Embryonic facial prominence (tissue), 1 donor: Measurements from ENCODE around the gene FBXO5.
A peak's percentile ranks its signal among the peaks of the same experiment; 100 is the strongest.
"Not testable (repeated sequence)": the region's sequence is repeated elsewhere in the genome, so short reads cannot be mapped to it uniquely, and the experiment has no call there.

Experiments used
- DNase-seq: peaks from one replicate; pipeline ENCODE4 v3.0.0-alpha.2; 2016; ENCODE audit errors: extremely low spot score

FBXO5 gene

DNA sequence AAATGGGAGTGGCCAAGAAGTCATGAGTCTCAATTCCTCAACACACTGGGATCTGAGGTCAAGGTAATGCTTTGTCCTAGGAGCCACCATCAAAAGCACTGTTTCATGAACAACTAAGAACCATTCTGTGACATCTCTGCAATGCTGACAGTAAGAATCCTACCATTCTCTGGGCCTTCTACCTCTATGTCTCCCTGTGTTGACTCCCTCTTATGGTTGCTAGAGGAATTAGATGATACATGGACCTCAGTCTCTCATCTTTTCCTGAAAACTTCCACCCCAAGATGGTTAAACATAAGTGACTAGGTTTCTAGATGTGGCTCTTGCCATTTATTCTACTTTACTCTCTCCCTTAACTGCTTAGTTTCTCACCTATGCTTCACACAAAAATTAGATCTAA, 10.6 kb upstream of the FBXO5 start:
- DNase-seq = no peak

DNA sequence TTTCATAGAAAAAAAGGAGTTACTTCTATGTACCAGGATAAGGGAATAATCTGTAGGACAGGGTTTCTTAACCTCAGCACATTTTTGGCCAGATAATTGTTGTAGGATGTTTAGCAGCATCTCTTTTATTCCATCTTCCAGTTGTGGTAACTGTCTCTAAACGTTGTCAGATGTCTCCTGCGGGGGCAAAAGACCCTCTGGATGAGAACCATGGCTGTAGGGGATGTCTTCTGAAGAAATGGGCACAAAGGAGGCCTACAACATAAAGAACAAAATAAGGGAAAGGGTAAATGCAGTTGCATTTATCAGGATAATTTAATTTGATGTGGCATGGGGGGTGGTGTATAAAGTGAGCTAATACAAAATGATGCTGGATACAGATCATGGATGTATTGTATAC, 4.1 kb upstream of the FBXO5 start:
- DNase-seq = no peak

DNA sequence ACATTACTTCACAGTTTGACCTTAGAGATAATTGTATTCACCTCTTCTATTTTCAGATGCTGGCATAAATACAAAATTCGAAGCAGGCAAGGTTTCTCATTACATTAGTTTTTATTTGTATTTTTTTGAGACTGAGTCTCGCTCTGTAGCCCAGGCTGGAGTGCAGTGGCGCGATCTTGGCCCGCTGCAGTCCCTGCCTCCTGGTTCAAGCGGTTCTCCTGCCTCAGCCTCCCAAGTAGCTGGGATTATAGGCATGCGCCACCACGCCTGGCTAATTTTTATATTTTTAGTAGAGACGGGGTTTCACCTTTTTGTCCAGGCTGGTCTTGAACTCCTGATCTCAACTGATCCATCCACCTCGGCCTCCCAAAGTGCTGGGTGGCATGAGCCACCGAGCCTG, 2.5 kb upstream of the FBXO5 start:
- DNase-seq = not testable (repeated sequence)

DNA sequence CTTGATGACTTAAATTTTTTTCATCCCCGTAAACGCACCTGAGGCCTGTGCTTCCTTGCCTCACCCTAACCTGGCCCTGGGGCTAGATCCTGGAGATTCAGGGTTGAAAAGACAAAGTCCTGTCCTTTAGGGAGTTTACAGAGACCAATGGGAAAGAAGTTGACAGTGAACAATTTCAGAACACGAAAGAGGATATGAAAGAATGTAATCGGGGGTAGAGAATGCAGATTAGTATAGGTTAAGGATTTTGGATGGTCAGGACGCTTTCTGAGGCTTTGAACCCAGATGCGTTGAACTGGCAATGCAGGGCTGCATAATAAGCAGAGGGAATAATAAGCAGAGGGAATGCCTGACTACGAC, 1.7 kb upstream of the FBXO5 start:
- no peak for DNase-seq

DNA sequence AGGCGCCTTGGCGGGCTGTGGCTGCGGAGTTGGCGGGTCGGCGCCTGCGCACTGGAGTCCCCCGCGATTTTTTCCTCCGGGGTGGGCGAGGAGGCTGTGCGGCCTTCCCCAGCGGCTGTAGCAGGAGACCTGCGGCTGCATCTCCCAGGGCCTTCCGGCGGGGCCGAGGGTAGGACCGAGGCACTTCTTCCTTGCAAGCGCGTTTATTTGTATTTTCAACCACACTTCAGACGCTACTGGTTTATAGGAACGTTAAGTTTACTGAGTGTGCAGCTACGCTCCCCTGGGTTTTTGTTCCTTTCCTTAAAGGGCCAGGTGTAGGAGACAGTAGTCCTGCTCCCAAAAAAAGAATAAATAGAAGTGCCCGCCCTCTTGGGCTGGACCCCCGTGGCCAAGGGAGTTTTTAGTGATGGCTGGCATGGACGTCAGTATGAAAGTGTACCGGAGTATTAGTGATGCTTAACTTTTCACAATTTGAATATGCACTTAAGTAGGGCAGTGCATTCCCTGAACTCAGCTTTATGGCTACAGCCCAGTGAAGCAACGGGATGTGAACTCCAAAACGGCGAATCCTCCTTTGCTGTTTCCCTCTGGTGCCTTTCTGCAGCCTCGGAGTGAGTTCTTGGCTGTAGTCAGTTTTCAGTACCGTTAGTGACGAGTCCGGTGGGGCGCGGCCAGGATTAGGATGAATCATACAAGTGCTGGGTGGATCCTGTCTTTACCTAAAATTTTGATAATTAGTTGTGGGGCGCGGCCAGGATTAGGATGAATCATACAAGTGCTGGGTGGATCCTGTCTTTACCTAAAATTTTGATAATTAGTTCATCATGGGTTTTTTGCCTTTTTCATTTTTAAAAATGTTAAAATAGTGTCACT, 1.0 kb upstream of the FBXO5 start:
- DNase-seq = peak; percentile 48

DNA sequence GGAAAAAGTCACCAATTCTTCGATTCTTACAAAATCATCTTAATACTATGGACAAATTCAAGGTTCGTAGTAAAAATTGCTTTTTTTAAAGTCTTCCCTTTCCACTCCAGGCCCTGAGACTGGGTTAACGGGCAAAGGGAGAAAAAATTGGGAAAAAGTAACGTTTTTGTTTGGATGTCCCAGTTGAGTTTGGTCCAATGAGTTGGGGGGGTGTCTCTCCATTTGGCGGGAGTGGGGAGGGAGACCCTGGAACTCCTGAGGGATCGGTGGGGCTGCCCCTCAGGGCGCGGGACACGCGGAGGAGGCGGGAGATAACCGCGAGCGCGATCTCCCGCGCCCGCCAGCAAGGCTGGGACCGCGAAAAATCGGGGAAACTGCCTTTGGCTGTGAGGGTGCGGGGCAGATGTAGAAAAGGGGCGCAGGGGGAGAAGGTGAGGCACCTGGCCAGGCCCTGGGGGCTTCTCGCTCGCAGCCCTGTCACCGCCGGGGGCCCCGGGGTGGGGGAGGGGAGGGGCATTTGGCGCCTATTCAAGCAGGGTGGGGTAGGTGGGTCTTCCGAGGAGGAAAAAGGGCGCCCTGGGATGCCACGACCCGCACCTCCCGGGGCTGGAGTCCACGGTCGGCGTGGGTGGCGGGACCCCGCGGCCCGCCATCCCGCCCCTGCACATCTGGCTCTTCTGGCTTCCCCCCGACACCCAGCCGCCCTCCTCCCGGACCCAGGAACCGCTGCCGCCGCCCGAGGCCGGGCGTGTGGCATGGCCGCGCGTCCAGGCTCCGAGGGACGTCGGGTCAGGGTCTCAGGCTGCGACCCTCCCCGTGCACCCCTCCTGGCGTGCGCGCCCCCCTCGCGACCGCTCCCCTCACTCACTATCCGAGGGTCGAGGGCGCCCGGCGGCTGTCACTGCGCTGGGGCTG, 595 bp downstream of the FBXO5 start:
- DNase-seq = peak; percentile 60

DNA sequence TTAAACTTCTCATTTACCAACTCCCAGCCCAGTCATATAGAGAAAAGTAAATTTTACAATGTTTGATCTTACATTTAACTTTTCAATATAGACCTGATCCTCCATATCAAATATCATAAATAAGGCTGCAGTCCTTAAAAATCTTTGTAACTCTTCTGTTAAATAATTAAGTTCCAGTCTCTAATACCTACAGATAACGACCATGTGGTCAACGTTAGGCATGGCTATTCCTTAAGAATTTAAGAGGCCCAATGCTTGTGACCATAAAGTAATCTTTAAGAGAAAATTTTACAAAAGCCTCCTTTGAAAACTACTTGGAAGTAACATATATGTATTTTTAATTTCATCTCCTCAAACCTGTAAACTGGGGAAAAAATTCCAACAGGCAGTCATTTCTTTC, 1.6 kb downstream of the FBXO5 start:
- no peak for DNase-seq

DNA sequence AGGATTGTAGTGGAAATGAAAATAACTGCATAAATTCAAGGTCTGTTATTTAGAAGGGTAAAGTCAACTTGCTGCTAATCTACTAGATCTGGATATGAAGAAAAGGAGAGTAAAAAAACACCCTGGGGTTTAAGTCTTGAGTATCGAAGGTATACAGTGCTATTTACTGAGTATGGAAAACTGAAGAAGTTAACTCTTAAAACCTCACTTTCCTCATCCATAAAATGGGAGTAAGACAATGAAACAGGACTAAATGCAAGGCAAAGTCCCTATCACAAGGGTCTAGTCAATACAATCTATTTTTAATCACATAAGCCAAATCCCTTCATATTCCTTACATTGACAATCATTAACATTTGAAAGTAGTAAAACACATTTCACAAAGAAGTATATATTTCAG, 2.2 kb downstream of the FBXO5 start:
- no peak for DNase-seq

DNA sequence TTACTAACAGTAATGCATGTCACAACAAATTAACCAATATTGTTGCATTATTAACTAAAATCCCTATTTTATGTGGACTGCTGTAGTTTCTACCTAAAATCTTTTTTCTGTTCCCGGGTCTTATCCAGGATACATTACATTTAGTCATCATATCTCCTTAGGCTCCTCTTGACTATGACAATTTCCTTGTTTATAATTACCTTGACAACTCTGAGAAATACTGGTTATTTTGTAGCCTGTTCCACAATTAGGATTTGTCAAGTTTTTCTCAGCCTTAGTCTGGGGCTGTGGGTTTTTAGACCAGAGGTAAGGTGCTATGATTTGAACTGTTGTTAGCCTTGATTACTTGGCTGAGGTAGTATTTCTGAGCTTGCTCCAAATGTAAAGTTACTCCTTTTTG, 3.7 kb downstream of the FBXO5 start:
- no peak for DNase-seq

DNA sequence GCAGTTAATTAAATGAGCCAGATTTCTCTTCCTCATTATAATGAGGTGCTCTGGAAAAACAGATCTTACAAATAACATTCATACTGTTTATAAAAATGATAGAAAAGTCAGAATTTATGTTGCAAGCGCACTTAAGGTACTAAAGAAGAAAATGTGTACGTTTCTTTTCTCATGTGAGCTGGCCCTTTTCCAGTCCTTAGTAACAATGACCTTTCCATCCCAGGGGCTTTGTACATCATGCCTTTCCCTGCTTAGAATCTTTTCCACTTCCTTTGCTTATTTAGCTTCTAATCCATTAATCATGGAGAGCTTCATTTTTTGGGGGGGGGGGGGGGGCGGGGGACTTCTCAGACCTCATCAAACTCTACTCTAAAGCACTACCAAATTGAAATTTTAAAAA, 4.8 kb downstream of the FBXO5 start:
- DNase-seq = no peak

DNA sequence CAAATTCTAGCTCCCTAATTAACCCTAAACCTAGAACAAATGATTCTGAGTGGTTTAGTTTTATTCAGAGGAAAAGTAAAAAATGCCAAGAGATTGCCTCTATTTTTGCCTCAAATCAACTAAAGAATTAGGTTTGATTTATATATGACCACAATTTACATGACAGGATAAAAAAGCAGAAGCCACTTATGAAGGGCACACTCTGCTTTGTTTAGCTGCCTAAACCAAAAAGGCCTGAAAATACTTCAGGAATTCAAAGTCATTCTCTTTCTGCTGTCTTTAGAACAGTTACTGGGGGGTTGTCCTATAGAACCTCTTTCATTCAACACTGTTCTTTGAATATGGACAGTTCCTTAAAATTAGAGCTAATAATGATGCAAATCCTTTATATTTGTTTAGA, 5.3 kb downstream of the FBXO5 start:
- DNase-seq = no peak

DNA sequence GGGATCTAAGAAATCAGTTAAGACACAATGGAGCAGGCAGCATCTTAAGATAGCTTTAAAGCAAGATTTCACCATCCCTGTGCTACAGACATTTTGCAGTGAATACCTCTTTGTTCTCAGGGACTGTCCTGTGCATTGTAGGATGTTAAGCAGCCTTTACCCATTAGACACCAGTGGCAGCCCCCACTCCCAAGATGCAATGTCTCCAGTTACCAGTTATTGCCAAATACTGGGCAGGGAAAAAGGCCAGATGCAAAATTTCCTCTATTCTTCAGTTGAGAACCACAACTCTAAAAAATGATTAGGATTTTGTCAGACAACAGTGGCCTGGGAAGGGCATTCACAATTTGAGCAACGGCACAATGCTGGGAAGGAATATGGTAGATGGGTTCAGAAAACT, 6.1 kb downstream of the FBXO5 start:
- no peak for DNase-seq

DNA sequence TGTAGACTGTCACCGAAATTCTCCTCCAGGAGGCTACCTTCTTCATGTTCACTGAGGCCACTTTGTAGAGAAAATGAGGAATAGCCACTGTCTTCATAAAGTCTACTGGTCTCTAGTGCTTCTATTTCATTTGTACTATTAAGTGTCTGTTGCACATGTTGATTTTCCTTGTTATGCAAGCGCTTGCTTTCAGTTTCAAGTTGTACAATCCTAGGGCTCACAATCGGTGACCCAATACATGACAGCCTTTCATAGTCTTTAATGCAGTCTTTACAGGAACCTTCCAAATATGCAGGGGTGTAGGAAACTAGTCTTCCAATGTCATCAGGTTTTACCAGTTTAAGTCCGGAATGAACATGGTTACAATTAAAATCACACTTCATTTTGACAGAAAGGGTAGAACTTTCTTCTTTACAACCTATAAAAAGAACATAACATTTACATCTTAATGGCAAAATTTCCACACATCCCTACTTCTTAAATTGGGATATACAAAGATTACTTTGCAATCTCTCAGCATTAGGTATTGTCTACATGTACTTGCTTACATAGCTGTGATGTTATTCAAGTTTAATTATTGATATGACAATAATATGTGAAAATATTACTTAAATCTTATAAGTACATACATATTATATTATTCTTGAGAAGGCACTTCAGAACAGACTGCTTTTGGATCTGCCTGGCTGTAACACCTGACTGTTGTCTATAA, 7.5 kb downstream of the FBXO5 start:
- no peak for DNase-seq

DNA sequence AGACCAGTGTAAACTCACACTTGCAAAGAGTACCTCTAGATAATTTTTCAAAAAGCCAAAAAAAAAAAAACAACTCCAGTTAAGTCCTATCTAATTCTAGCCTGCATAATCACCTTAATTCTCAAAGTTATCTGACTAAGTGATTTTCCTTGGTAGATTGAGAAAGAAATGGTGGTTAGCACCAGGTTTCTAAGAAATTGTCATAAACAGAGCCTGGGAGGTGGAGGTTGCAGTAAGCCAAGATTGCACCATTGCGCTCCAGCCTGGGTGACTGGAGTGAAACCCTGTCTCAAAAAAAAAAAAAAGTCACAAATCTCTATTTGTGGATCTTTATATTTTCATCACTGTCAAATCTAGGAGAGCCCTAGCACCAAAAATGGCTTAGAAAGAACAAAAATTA, 8.9 kb downstream of the FBXO5 start:
- DNase-seq = no peak

DNA sequence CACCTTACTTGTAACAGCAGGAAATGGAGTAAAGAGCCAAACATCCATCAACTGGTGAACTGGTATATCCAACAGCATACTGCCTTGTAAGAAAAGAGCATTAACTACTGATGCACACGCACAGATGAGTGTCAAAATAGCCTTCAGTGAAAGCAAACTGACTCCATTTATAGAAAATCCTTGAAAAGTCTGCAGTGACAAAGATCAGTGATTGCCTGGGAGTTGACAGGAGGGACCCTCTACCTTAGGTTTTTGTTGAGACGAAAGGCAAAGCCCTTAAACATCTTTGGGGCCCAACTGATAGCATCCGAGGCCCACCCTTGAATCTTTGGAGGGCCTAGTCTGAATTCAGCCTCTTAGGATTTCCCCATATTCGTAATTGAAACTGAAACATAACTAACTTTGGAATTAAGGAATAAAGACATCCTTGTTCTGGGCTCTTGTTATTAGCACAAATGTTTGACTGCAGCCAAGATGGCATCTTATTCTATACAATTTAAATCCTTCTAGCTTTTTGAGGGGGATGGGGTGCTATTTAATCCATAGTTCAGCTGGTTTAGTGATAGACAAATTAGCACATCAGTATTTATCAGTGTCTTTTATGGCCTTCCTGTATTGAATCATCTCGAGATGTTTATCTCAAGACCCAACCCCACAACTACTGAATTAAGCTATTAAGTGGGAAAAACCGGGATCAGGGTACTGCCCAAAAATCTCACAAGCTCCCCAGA, 13.0 kb downstream of the FBXO5 start:
- DNase-seq = no peak

DNA sequence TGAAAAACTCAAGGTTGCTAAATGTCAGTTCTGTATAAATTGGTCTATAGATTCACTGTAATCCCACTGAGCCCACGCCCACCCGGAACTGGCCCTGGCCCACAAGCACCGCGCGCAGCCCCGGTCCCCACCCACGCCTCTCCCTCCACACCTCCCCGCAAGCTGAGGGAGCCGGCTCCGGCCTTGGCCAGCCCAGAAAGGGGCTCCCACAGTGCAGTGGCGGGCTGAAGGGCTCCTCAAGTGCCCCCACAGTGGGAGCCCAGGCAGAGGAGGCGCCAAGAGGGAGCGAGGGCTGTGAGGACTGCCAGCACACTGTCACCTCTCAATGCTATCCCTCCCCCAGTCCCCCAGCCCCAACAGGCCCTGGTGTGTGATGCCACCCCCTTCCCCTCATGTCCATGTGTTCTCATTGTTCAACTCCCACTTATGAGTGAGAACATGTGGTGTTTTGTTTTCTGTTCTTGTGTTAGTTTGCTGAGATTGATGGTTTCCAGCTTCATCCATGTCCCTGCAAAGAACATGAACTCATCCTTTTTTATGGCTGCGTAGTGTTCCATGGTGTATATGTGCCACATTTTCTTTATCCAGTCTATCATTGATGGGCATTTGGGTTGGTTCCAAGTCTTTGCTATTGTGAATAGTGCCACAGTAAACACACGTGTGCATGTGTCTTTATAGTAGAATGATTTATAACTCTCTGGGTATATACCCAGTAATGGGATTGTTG, 16.5 kb downstream of the FBXO5 start:
- DNase-seq = not testable (repeated sequence)

DNA sequence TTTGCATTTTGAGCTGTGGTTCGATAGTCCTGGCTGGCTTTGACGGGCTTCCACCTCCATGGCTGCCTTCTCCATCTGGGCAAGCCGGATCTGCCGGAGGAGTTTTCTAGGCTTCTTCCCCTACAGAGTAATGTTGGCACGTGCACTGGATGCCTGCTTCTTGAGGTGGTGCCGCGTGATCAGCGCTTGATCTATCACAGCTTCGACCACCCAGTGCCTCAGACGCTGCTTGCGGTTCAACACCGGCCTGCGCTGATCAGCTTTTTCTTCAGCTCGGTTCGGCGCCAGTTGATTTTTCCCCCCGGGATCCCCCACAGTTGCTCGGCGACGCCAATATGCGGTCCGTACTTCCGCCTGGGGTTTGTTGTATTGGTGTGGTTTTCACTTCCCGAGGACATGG, 23.5 kb downstream of the FBXO5 start:
- DNase-seq = no peak

DNA sequence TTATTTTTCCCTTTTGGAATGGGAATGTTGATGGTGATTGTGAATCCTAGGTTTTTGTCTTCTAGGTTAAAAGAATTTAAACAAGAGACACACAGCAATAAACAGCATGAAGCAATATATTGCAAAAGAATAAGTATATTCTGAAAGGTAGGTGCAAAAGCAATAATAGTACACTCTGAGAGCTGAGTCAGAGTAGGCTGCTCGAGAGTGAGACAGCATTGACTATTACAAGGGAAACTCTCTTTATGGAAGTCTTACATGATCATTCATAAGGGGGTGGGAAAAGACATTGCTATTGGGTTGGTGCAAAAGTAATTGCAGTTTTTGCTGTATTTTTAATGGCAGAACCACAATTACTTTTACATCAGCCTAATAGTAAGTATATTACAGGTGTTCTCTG, 25.0 kb downstream of the FBXO5 start:
- no peak for DNase-seq

DNA sequence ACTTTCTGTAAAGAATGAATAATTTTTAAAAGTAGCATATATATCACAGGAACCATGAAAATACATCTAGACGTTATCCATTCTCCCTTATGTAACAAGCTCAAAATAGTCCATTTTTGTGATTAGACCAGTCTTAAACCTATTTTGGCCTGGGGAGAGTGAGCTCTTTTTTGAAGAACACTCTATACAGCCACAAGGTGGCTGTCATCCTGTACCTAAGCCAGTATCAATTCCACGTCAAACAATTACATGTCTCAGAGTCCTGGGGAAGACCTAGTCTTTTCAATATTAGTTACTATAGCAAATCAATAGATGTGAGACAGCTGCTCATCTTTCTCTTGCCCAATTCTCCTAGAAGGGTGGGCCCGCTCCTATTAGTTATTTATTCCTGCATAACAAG, 28.4 kb downstream of the FBXO5 start:
- DNase-seq = no peak

DNA sequence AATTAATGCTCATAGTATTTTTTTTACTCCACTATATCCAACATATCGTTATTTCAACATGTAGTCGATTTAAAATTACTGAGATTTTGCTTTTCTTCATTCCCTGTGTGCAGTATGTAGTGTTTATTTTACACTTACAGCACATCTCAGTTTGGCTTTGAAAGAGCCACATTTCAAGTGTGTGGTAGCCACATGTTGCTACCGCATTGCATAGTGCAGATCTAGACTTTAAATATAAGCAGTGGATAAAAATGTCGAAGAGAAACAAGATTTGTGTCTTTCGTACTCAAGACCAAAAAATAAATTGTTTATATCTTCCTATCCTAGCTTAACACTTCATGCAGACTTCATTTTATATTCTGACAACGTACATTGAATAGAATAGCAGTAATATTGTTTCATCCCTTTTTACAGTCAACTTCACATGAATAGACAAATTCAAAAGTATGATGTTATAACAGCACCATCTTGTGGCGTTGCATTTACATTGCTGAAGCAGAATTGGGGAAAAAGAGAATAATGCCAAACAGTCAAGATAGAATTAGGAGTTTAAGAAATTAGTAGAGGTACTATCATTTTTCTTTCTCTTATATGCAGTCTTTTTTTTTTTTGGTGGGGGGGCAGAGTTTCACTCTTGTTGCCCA, 29.9 kb downstream of the FBXO5 start:
- no peak for DNase-seq

DNA sequence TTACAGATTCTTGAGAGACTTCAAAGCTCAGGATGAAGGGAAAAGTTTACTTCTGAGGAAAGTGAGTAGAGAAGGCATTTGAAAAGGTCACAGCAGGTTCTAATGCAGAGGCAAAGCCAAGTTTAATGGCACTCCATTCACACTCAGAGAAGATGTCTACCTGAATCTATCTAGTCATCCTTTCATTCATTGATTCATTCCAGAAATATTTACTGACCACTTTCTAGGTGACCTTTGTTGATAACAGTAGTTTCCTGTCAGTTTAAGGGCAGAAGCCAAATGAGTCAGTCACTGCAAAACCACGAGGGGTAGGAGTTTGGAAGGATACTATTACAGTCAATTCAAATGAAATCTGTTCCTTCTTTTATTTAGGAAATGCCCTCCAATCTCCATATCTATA, 30.8 kb downstream of the FBXO5 start:
- DNase-seq = no peak
